K562 (cell line): ENCODE data around the gene FGF2. TPM values are rescaled to one million over a fixed set of nuclear protein-coding genes. Genes with fewer than 3 reads are reported as not detected.

Experiments
- MAZ ChIP-seq, 2 experiments: fragments of 450-650 bp in 1 of 2; sonication (generic) in 1 of 2; formaldehyde crosslinking; IDR thresholded peaks in 1 of 2; conservative IDR thresholded peaks in 1 of 2; 2 replicates each; pipeline versions ENCODE4 v1.4.0 to v1.5.0; 2020; ENCODE audit warnings: mild to moderate bottlenecking in 1 of 2, missing genetic modification reagents in 1 of 2
- NCOR1 ChIP-seq: fragments of 450-650 bp; IDR thresholded peaks from 2 replicates; pipeline ENCODE4 v1.6.1; 2016; ENCODE audit warnings: mild to moderate bottlenecking, moderate library complexity
- POLR3G ChIP-seq: IDR thresholded peaks from 2 replicates; pipeline ENCODE4 v1.6.1; 2011; ENCODE audit not compliant: insufficient read length, insufficient replicate concordance; ENCODE audit errors: extremely low read depth
- RBM15 ChIP-seq: fragments of 200-400 bp; formaldehyde crosslinking; IDR thresholded peaks from 2 replicates; pipeline ENCODE4 v1.6.1; 2018; ENCODE audit warnings: mild to moderate bottlenecking, low read length, moderate library complexity; ENCODE audit not compliant: insufficient read depth
- RBM39 ChIP-seq: fragments of 200-400 bp; formaldehyde crosslinking; optimal IDR thresholded peaks from 2 replicates; pipeline ENCODE3; 2018; ENCODE audit warnings: low read depth, low read length
- ZNF146 ChIP-seq: IDR thresholded peaks from one replicate; pipeline ENCODE4 v1.6.1; 2018; ENCODE audit warnings: missing compliant biosample characterization; ENCODE audit not compliant: unreplicated experiment
- ZNF354B ChIP-seq: fragments of 250-450 bp; sonication (Bioruptor Pico); IDR thresholded peaks from 2 replicates; pipeline ENCODE4 v1.4.0; 2020
- ZNF76 ChIP-seq: fragments of 250-450 bp; sonication (Bioruptor Pico); IDR thresholded peaks from 2 replicates; pipeline ENCODE4 v1.4.0; 2020; ENCODE audit warnings: mild to moderate bottlenecking, moderate library complexity, borderline replicate concordance
- polyA plus RNA-seq, 8 experiments: library from polyadenylated mRNA; depleted of rRNA in 4 of 8; stranded (reverse) in 5 of 8; unstranded in 3 of 8; fragments of >200 nt; fragmentation: Nextera tagmentation in 2 of 8; fragmentation: Illumina TruSeq in 1 of 8; extraction: Ambion mirVana in 2 of 8; extraction: Trizol in 1 of 8; gene quantifications; 2 replicates each; pipeline versions ENCODE4 v1.2.1 to v1.2.3, GENCODE V29; 2011 to 2014; ENCODE audit warnings: inconsistent platforms in 1 of 8, missing spikeins in 1 of 8
- total RNA-seq, 7 experiments: library from RNA; depleted of rRNA in 6 of 7; stranded (reverse); fragments of >200 nt in 6 of 7; fragmentation: Illumina TruSeq in 2 of 7; extraction: Trizol in 2 of 7; gene quantifications; 2 replicates each; pipeline versions ENCODE4 v1.2.1 to v1.2.3, GENCODE V29; 2011 to 2021; ENCODE audit warnings: low replicate concordance in 1 of 7
- TF ChIP-seq, protein P1 (sequence below): fragments of 250-450 bp; sonication (Bioruptor Pico); IDR thresholded peaks from 2 replicates; pipeline ENCODE4 v1.4.0; 2020
- TF ChIP-seq, protein P2 (sequence below): fragments of 250-450 bp; sonication (Bioruptor Pico); IDR thresholded peaks from 2 replicates; pipeline ENCODE4 v1.8.0; 2021; ENCODE audit warnings: moderate library complexity, mild to moderate bottlenecking, inconsistent platforms
- TF ChIP-seq, protein P3 (sequence below): IDR thresholded peaks from 2 replicates; pipeline ENCODE4 v1.6.1; 2011; ENCODE audit warnings: borderline replicate concordance, low read depth, mild to moderate bottlenecking, moderate library complexity, low read length; ENCODE audit not compliant: insufficient read depth, poor library complexity, severe bottlenecking
- TF ChIP-seq, protein P4 (sequence below): fragments of 250-450 bp; sonication (Bioruptor Pico); IDR thresholded peaks from 2 replicates; pipeline ENCODE4 v1.9.0; 2021; ENCODE audit warnings: mild to moderate bottlenecking, inconsistent platforms

Gene FGF2
- total and polyA plus RNA-seq, 9 of the 15 experiments (the other 6 are each of a cell fraction or from before 2014, with no cell fraction given): 2.5 to 19.4 (median 9.2) TPM

DNA sequence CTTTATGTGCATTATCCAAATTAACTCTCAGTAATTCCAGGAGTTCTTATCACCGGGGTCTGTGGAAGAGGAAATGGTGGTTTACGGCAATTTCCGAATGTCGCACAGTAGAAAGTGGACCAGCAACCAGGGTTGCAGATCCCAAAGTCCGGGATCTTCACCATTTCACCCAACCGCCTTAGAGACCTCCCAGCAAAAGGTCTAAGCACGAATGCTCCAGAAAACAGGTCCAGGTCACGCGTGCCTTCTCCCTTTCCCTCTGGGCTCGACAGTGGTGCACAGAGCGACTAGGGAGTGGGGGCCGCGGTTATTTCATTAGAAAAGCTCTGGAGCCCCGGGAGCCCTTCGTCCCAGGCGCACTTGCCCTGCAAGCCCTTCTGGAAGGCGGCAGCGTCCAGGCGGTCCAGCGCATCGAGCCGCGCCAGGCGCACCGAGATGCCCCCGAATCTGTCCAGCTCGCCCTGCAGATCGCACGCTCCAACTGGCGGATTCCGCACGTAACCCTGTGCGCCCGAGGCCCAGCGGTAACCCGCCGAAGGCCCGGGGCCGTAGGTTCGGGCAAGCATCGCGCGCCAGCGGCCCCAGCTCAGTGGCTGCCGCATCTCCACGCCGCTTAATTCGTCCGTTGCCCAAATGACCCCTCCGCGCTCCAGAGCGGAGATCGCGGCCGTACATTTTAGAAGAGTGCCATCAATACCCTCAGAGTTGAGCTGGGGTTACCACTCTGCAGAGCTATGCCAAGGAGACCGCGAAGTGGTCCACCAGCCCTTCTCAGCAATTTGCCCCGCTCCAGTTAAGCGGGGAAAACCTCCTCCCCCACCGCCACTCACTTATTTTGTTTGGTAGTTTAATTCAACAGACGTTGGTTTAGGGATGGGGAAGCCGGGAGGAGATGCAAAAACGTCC lies 95.6 kb downstream of the FGF2 start, which contains the start of gene NUDT6 (continued):
- TF ChIP-seq, protein P1, sequence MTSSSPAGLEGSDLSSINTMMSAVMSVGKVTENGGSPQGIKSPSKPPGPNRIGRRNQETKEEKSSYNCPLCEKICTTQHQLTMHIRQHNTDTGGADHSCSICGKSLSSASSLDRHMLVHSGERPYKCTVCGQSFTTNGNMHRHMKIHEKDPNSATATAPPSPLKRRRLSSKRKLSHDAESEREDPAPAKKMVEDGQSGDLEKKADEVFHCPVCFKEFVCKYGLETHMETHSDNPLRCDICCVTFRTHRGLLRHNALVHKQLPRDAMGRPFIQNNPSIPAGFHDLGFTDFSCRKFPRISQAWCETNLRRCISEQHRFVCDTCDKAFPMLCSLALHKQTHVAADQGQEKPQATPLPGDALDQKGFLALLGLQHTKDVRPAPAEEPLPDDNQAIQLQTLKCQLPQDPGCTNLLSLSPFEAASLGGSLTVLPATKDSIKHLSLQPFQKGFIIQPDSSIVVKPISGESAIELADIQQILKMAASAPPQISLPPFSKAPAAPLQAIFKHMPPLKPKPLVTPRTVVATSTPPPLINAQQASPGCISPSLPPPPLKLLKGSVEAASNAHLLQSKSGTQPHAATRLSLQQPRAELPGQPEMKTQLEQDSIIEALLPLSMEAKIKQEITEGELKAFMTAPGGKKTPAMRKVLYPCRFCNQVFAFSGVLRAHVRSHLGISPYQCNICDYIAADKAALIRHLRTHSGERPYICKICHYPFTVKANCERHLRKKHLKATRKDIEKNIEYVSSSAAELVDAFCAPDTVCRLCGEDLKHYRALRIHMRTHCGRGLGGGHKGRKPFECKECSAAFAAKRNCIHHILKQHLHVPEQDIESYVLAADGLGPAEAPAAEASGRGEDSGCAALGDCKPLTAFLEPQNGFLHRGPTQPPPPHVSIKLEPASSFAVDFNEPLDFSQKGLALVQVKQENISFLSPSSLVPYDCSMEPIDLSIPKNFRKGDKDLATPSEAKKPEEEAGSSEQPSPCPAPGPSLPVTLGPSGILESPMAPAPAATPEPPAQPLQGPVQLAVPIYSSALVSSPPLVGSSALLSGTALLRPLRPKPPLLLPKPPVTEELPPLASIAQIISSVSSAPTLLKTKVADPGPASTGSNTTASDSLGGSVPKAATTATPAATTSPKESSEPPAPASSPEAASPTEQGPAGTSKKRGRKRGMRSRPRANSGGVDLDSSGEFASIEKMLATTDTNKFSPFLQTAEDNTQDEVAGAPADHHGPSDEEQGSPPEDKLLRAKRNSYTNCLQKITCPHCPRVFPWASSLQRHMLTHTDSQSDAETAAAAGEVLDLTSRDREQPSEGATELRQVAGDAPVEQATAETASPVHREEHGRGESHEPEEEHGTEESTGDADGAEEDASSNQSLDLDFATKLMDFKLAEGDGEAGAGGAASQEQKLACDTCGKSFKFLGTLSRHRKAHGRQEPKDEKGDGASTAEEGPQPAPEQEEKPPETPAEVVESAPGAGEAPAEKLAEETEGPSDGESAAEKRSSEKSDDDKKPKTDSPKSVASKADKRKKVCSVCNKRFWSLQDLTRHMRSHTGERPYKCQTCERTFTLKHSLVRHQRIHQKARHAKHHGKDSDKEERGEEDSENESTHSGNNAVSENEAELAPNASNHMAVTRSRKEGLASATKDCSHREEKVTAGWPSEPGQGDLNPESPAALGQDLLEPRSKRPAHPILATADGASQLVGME (CRISPR knock-in tag): no peak
- no peak for TF ChIP-seq POLR3G
- TF ChIP-seq MAZ (CRISPR knock-in tag; conservative IDR thresholded peaks at IDR 0.05 in 1 of 2, IDR thresholded peaks at IDR 0.05 in 1 of 2): peak in 1 of 2 experiments; percentile 22; a peak in 1 of 4 replicates
- TF ChIP-seq, protein P2, sequence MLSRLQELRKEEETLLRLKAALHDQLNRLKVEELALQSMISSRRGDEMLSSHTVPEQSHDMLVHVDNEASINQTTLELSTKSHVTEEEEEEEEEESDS (CRISPR knock-in tag): no peak
- TF ChIP-seq RBM15: no peak
- no peak for TF ChIP-seq ZNF146 (CRISPR knock-in tag)
- TF ChIP-seq, protein P3, sequence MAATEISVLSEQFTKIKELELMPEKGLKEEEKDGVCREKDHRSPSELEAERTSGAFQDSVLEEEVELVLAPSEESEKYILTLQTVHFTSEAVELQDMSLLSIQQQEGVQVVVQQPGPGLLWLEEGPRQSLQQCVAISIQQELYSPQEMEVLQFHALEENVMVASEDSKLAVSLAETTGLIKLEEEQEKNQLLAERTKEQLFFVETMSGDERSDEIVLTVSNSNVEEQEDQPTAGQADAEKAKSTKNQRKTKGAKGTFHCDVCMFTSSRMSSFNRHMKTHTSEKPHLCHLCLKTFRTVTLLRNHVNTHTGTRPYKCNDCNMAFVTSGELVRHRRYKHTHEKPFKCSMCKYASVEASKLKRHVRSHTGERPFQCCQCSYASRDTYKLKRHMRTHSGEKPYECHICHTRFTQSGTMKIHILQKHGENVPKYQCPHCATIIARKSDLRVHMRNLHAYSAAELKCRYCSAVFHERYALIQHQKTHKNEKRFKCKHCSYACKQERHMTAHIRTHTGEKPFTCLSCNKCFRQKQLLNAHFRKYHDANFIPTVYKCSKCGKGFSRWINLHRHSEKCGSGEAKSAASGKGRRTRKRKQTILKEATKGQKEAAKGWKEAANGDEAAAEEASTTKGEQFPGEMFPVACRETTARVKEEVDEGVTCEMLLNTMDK: no peak
- TF ChIP-seq NCOR1: no peak
- no peak for TF ChIP-seq ZNF76
- no peak for TF ChIP-seq ZNF354B (CRISPR knock-in tag)
- no peak for TF ChIP-seq RBM39
- TF ChIP-seq, protein P4, sequence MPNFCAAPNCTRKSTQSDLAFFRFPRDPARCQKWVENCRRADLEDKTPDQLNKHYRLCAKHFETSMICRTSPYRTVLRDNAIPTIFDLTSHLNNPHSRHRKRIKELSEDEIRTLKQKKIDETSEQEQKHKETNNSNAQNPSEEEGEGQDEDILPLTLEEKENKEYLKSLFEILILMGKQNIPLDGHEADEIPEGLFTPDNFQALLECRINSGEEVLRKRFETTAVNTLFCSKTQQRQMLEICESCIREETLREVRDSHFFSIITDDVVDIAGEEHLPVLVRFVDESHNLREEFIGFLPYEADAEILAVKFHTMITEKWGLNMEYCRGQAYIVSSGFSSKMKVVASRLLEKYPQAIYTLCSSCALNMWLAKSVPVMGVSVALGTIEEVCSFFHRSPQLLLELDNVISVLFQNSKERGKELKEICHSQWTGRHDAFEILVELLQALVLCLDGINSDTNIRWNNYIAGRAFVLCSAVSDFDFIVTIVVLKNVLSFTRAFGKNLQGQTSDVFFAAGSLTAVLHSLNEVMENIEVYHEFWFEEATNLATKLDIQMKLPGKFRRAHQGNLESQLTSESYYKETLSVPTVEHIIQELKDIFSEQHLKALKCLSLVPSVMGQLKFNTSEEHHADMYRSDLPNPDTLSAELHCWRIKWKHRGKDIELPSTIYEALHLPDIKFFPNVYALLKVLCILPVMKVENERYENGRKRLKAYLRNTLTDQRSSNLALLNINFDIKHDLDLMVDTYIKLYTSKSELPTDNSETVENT: no peak
